ENCODE measurements around the gene SETBP1.
A peak's percentile ranks its signal among the peaks of the same experiment; 100 is the strongest.

SETBP1 gene

GRCh38 chr18:44747157-44747556, 66.5 kb downstream of the SETBP1 start:
- FAIRE-seq: no peak
- DNase-seq (ENCODE audit: extremely low spot score, insufficient read length, low read depth): no peak

- FAIRE-seq (no peak), DNase-seq (ENCODE audit: extremely low spot score, insufficient read length, low read depth) (no peak)
Observed at GRCh38 chr18:44748582-44748981, 67.9 kb downstream of the SETBP1 start.

GRCh38 chr18:44750774-44751173, 70.1 kb downstream of the SETBP1 start:
- DNase-seq (ENCODE audit: extremely low spot score, insufficient read length, low read depth) (no peak), FAIRE-seq (no peak)

- FAIRE-seq (no peak), DNase-seq (ENCODE audit: extremely low spot score, insufficient read length, low read depth) (no peak)
Observed at GRCh38 chr18:44754567-44754966, 73.9 kb downstream of the SETBP1 start.

GRCh38 chr18:44758861-44759631, 78.4 kb downstream of the SETBP1 start:
- peak; percentile 100 for FAIRE-seq
- DNase-seq (ENCODE audit: extremely low spot score, insufficient read length, low read depth): peak; percentile 60

- FAIRE-seq (no peak), DNase-seq (ENCODE audit: extremely low spot score, insufficient read length, low read depth) (no peak)
Observed at GRCh38 chr18:44759925-44760342, 79.2 kb downstream of the SETBP1 start.

- no peak for DNase-seq (ENCODE audit: extremely low spot score, insufficient read length, low read depth)
- no peak for FAIRE-seq
Observed at GRCh38 chr18:44761812-44762211, 81.1 kb downstream of the SETBP1 start.

GRCh38 chr18:44763327-44763726, 82.6 kb downstream of the SETBP1 start:
- no peak for DNase-seq (ENCODE audit: extremely low spot score, insufficient read length, low read depth)
- no peak for FAIRE-seq

GRCh38 chr18:44764863-44765262, 84.2 kb downstream of the SETBP1 start:
- DNase-seq (ENCODE audit: extremely low spot score, insufficient read length, low read depth): no peak
- no peak for FAIRE-seq

- DNase-seq (ENCODE audit: extremely low spot score, insufficient read length, low read depth) (no peak), FAIRE-seq (no peak)
Observed at GRCh38 chr18:44765456-44765855, 84.8 kb downstream of the SETBP1 start.

- no peak for DNase-seq (ENCODE audit: extremely low spot score, insufficient read length, low read depth)
- no peak for FAIRE-seq
Observed at GRCh38 chr18:44766450-44766849, 85.8 kb downstream of the SETBP1 start.

GRCh38 chr18:44767807-44768206, 87.1 kb downstream of the SETBP1 start:
- no peak for FAIRE-seq
- no peak for DNase-seq (ENCODE audit: extremely low spot score, insufficient read length, low read depth)

GRCh38 chr18:44770641-44771040, 90.0 kb downstream of the SETBP1 start:
- FAIRE-seq (no peak), DNase-seq (ENCODE audit: extremely low spot score, insufficient read length, low read depth) (no peak)

- no peak for DNase-seq (ENCODE audit: extremely low spot score, insufficient read length, low read depth)
- no peak for FAIRE-seq
Observed at GRCh38 chr18:44771572-44771955, 90.9 kb downstream of the SETBP1 start.

GRCh38 chr18:44771956-44772917, 91.5 kb downstream of the SETBP1 start:
- FAIRE-seq (no peak), DNase-seq (ENCODE audit: extremely low spot score, insufficient read length, low read depth) (no peak)

GRCh38 chr18:44773640-44774155, 93.0 kb downstream of the SETBP1 start:
- FAIRE-seq (no peak), DNase-seq (ENCODE audit: extremely low spot score, insufficient read length, low read depth) (no peak)

- peak; percentile 35 for FAIRE-seq
- DNase-seq (ENCODE audit: extremely low spot score, insufficient read length, low read depth): no peak
Observed at GRCh38 chr18:44774191-44774590, 93.5 kb downstream of the SETBP1 start.

- DNase-seq (ENCODE audit: extremely low spot score, insufficient read length, low read depth) (no peak), FAIRE-seq (no peak)
Observed at GRCh38 chr18:44777457-44778192, 96.9 kb downstream of the SETBP1 start.

- no peak for FAIRE-seq
- no peak for DNase-seq (ENCODE audit: extremely low spot score, insufficient read length, low read depth)
Observed at GRCh38 chr18:44778788-44779187, 98.1 kb downstream of the SETBP1 start.

GRCh38 chr18:44779753-44780292, 99.1 kb downstream of the SETBP1 start:
- FAIRE-seq: no peak
- no peak for DNase-seq (ENCODE audit: extremely low spot score, insufficient read length, low read depth)

Data from GM18507 (cell line).